ENCODE data around the gene UBE3A.

DNA sequence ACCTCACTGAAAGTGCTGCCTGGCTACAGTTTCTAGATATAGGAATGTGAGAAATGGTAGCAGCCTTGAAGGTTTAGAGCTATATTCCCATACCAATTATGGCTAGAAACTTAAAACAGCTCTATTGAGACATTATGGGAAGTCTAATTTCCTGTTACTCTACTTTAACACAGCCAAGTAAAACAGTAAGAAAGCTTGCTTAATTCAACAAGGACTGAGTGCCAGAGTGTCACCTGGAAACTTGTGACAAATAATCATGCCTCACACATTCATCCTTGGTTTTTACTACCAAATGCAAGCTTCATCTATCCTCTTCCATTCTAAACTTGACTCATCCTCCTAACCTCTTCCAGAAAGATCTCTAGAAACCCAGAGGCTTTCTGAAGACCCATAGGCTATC lies 41.7 kb downstream of the UBE3A start:
- TF ChIP-seq CTCF (conservative IDR thresholded peaks at IDR 0.05 in 1 of 2, IDR thresholded peaks at IDR 0.05 in 1 of 2; ENCODE audit: extremely low read depth in 1 of 2, insufficient read depth in 1 of 2, low read depth in 1 of 2, low read length in 2 of 2): no peak
- no peak for TF ChIP-seq EZH2 (IDR thresholded peaks at IDR 0.05; ENCODE audit: borderline replicate concordance, low read length)

All from mammary epithelial cell (primary cell).